ENCODE results near the gene CREB3L4. TPM values are rescaled to one million over a fixed set of nuclear protein-coding genes. Genes with fewer than 3 reads are reported as not detected.
"Not testable (repeated sequence)": the region's sequence is repeated elsewhere in the genome, so short reads cannot be mapped to it uniquely, and the experiment has no call there.

Gene CREB3L4
- polyA plus RNA-seq, 1 donor (not counting 4 experiments of a cell fraction or from before 2014, with no cell fraction given): 6.0 TPM

- dilution Hi-C loops (cut with MboI; ENCODE audit: extremely low pct_ligation_motif_present, low sequenced_read_pairs): no loop called here
- peaks cover 9 to 22% of the 10 kb centered on the region in 2 experiments for H3K36me3 ChIP-seq (ENCODE audit: control insufficient read depth in 2 of 2, extremely low read depth in 1 of 2, insufficient read depth in 2 of 2, low read length in 2 of 2)
- H3K9me1 ChIP-seq (ENCODE audit: control insufficient read depth, extremely low read depth, insufficient read depth, low read length): no peaks in the 10 kb centered on the region
- H3K9me3 ChIP-seq (ENCODE audit: control insufficient read depth, low read depth, low read length): no peaks in the 10 kb centered on the region
- no peak for DNase-seq (ENCODE audit: low read depth, low spot score)
- H3K27ac ChIP-seq (ENCODE audit: control insufficient read depth, insufficient read depth, low read length): no peak overlapping the region
- no peaks in the 10 kb centered on the region for H4K20me1 ChIP-seq (ENCODE audit: control insufficient read depth, extremely low read depth, insufficient read depth, low read length)
- no peak for TF ChIP-seq EZH2 (IDR thresholded peaks at IDR 0.05; ENCODE audit: low read length)
- TF ChIP-seq, protein P1, sequence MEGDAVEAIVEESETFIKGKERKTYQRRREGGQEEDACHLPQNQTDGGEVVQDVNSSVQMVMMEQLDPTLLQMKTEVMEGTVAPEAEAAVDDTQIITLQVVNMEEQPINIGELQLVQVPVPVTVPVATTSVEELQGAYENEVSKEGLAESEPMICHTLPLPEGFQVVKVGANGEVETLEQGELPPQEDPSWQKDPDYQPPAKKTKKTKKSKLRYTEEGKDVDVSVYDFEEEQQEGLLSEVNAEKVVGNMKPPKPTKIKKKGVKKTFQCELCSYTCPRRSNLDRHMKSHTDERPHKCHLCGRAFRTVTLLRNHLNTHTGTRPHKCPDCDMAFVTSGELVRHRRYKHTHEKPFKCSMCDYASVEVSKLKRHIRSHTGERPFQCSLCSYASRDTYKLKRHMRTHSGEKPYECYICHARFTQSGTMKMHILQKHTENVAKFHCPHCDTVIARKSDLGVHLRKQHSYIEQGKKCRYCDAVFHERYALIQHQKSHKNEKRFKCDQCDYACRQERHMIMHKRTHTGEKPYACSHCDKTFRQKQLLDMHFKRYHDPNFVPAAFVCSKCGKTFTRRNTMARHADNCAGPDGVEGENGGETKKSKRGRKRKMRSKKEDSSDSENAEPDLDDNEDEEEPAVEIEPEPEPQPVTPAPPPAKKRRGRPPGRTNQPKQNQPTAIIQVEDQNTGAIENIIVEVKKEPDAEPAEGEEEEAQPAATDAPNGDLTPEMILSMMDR (optimal IDR thresholded peaks at IDR 0.05 in 1 of 3, IDR thresholded peaks at IDR 0.05 in 1 of 3, conservative IDR thresholded peaks at IDR 0.05 in 1 of 3; ENCODE audit: extremely low read depth in 1 of 3, insufficient read depth in 2 of 3, low read length in 3 of 3): no peak
- no peak overlapping the region for H3K4me2 ChIP-seq (ENCODE audit: control insufficient read depth, extremely low read depth, insufficient read depth, low read depth, low read length)
- no peak overlapping the region for H2AFZ ChIP-seq (ENCODE audit: control insufficient read depth, low read length)
- no peak overlapping the region for H3K4me3 ChIP-seq (ENCODE audit: control insufficient read depth in 2 of 3, extremely low read depth in 1 of 3, insufficient read depth in 2 of 3, low read depth in 1 of 3, low read length in 3 of 3)
- H3K27me3 ChIP-seq (ENCODE audit: control insufficient read depth, extremely low read depth, insufficient read depth, low read length): no peaks in the 10 kb centered on the region
- FAIRE-seq: no peak
- no peak overlapping the region for H3K9ac ChIP-seq (ENCODE audit: control insufficient read depth, extremely low read depth, insufficient read depth, low read length)
- H3K4me1 ChIP-seq (ENCODE audit: control insufficient read depth, extremely low read depth, insufficient read depth, low read length): peaks cover 14% of the 10 kb centered on the region
- H3K79me2 ChIP-seq (ENCODE audit: control insufficient read depth, insufficient read depth, low read length): peaks cover 20% of the 10 kb centered on the region
Observed at GRCh38 chr1:153995640-153996039, 27.9 kb downstream of the CREB3L4 start.

- H4K20me1 ChIP-seq (ENCODE audit: control insufficient read depth, extremely low read depth, insufficient read depth, low read length); H3K9ac ChIP-seq (ENCODE audit: control insufficient read depth, extremely low read depth, insufficient read depth, low read length); H3K9me3 ChIP-seq (ENCODE audit: control insufficient read depth, low read depth, low read length); dilution Hi-C loops (cut with MboI; ENCODE audit: extremely low pct_ligation_motif_present, low sequenced_read_pairs); H3K4me3 ChIP-seq (ENCODE audit: control insufficient read depth in 2 of 3, extremely low read depth in 1 of 3, insufficient read depth in 2 of 3, low read depth in 1 of 3, low read length in 3 of 3); H3K9me1 ChIP-seq (ENCODE audit: control insufficient read depth, extremely low read depth, insufficient read depth, low read length); H2AFZ ChIP-seq (ENCODE audit: control insufficient read depth, low read length); H3K27me3 ChIP-seq (ENCODE audit: control insufficient read depth, extremely low read depth, insufficient read depth, low read length); H3K4me2 ChIP-seq (ENCODE audit: control insufficient read depth, extremely low read depth, insufficient read depth, low read depth, low read length); DNase-seq (ENCODE audit: low read depth, low spot score); H3K79me2 ChIP-seq (ENCODE audit: control insufficient read depth, insufficient read depth, low read length); FAIRE-seq; H3K27ac ChIP-seq (ENCODE audit: control insufficient read depth, insufficient read depth, low read length): not testable (repeated sequence)
- H3K36me3 ChIP-seq (ENCODE audit: control insufficient read depth in 2 of 2, extremely low read depth in 1 of 2, insufficient read depth in 2 of 2, low read length in 2 of 2): peaks cover 8 to 12% of the 10 kb centered on the region in 2 experiments
- H3K4me1 ChIP-seq (ENCODE audit: control insufficient read depth, extremely low read depth, insufficient read depth, low read length): peaks cover 10% of the 10 kb centered on the region
Observed at GRCh38 chr1:153996882-153997281, 29.2 kb downstream of the CREB3L4 start.

DNA sequence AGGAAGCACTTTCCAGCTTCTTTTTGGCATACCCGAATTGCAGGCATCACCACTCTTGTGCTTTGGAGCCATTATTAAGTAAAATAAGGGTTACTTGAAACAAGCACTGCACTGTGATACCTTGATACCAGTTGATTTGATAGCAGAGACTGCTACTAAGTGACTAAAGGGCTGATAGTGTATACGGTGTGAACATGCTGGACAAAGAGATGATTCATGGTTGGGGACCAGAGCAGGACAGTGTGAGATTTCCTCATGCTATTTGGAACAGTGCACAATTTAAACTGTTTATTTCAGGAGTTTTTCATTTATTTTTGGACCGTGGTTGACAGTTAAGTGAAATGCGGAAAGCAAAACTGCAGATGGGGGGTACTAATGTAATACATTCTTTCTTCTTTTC, 32.7 kb downstream of the CREB3L4 start:
- Histone ChIP-seq H3K79me2 (ENCODE audit: control insufficient read depth, insufficient read depth, low read length) (no peaks in the 10 kb centered on the region), H3K27ac (ENCODE audit: control insufficient read depth, insufficient read depth, low read length) (no peak overlapping the region), H3K36me3 (ENCODE audit: control insufficient read depth in 2 of 2, extremely low read depth in 1 of 2, insufficient read depth in 2 of 2, low read length in 2 of 2) (no peaks in the 10 kb centered on the region), H3K27me3 (ENCODE audit: control insufficient read depth, extremely low read depth, insufficient read depth, low read length) (no peaks in the 10 kb centered on the region), H3K4me2 (ENCODE audit: control insufficient read depth, extremely low read depth, insufficient read depth, low read depth, low read length) (no peak overlapping the region), H3K9ac (ENCODE audit: control insufficient read depth, extremely low read depth, insufficient read depth, low read length) (no peak overlapping the region), H3K9me1 (ENCODE audit: control insufficient read depth, extremely low read depth, insufficient read depth, low read length) (no peaks in the 10 kb centered on the region), H3K4me1 (ENCODE audit: control insufficient read depth, extremely low read depth, insufficient read depth, low read length) (peaks cover 2% of the 10 kb centered on the region), H2AFZ (ENCODE audit: control insufficient read depth, low read length) (no peak overlapping the region), H3K4me3 (ENCODE audit: control insufficient read depth in 2 of 3, extremely low read depth in 1 of 3, insufficient read depth in 2 of 3, low read depth in 1 of 3, low read length in 3 of 3) (no peak overlapping the region), H3K9me3 (ENCODE audit: control insufficient read depth, low read depth, low read length) (no peaks in the 10 kb centered on the region), H4K20me1 (ENCODE audit: control insufficient read depth, extremely low read depth, insufficient read depth, low read length) (no peaks in the 10 kb centered on the region)
- DNase-seq (ENCODE audit: low read depth, low spot score) (no peak), FAIRE-seq (no peak)
- TF ChIP-seq EZH2 (IDR thresholded peaks at IDR 0.05; ENCODE audit: low read length): no peak
- TF ChIP-seq, protein P1 (optimal IDR thresholded peaks at IDR 0.05 in 1 of 3, IDR thresholded peaks at IDR 0.05 in 1 of 3, conservative IDR thresholded peaks at IDR 0.05 in 1 of 3; ENCODE audit: extremely low read depth in 1 of 3, insufficient read depth in 2 of 3, low read length in 3 of 3): no peak
- dilution Hi-C loops (cut with MboI; ENCODE audit: extremely low pct_ligation_motif_present, low sequenced_read_pairs): no loop called here
